HG02571 (cell line): Measurements from ENCODE around the gene PEF1.
"Not testable (repeated sequence)": the region's sequence is repeated elsewhere in the genome, so short reads cannot be mapped to it uniquely, and the experiment has no call there.

ENCODE experiments used
- ATAC-seq: cut with Tn5 transposase; IDR thresholded peaks from one replicate; pipeline ENCODE4 v1.9.1; 2021; ENCODE audit warnings: mild to moderate bottlenecking, moderate library complexity; ENCODE audit not compliant: unreplicated experiment

PEF1 gene

DNA sequence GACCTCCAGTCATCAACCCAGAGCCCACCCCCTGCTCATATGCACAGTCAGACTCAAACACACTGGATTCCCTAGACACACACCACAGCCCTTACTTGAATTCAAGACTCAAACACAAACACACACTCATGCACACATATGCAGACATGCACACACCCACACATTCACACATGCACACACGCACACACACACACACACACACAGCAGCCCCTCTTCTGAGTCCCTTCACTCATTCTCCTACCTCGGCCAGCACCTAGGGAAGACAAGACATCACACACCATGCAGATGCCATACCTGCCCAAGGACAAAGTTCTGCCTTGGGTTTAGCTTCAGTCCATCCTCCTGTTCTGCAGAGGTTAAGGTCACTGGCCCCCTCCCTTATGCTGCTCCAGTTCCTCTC, 28.7 kb downstream of the PEF1 start:
- ATAC-seq: no peak

DNA sequence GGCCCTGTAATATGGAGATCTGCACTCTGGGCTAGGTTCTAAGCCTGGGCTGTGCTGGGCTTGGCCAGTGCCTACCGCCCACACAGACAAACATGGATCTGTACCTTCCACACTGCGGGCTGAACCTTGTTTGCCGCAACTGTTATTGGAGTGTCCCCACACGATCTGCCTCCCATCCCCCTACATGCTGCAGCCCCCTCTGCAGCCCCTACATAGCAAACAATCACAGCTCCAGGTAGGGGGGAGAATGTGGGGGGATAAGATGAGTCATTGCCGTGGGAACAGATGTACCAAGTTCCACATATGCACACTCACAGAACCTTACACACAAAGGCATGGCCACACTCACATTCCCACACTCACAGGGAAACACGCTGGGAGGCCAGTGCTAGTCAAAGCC, 29.3 kb downstream of the PEF1 start:
- no peak for ATAC-seq

DNA sequence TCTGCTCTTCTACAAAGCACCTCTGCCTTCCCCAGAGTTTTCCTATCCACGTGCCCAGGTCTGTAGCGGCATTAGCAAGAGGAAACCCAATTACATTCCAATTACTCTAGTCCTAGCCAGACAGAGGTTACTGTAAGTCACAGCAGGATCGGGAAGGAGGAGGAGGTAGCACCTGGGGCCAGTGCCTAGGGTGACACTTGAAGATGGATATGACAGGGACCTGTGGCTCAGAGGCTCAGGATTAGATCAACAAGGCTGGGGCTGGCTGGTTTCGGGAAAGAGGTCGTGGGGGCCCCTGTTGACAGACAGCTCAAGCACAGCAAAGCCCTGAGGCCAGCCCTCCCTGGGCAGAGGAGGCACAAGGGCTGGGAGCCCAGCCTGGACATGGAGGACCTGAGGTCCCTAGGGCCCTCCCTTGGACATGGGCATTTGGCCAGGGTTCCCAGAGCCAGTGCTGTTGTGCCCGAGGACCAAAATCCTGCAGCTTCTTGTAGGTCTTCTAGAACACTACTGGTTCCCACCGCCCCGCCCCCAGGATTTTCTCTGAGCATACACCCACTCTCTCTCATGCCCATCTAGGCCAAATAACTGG, 30.2 kb downstream of the PEF1 start:
- ATAC-seq: no peak

DNA sequence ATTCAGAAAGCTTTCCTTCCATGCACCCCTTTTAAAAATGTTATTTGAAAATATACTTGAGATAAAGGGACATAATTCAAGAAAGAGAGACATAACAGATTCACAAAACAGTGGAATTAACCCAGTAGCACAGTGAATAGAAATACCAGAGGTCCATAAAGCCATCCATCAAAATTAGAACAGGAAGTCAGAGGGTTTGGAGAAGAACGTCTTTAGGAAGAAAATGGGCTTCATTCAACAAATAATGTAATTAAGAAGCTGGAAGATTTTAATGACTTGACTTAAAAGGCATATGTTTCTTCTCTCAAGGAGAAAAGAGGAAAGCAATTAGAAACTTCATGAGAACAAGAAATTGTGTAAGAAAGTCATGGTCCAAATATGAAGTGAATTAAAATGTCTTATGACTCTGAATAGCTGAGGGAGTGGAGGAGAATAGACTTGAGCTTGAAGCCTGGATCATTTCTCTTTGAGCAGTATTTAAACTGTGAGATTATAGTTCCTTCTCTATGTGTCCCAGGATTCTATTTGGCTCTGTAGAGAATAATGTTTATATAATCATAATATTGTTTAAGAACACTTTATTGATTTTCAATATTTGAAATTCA, 35.1 kb downstream of the PEF1 start:
- ATAC-seq: no peak

DNA sequence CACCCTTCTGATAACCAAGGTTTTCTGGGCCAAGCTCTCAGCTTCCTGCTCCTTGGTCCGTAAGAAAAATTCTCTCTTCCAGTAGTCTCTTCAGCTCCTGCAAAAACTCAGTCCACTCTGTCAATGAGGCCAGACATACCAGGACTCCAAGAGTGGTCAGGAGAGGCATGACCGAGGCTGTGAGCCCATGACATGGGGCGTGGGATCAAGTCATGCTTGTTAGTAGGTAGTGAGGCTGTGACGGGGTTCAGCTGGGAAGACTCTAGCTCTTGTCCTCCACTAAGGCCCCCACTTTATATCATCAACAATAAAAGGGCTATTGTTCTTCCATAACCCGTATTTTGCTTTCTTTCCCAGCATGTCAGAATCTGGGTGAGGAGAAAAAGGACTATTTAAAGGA, 37.3 kb downstream of the PEF1 start:
- ATAC-seq: no peak

DNA sequence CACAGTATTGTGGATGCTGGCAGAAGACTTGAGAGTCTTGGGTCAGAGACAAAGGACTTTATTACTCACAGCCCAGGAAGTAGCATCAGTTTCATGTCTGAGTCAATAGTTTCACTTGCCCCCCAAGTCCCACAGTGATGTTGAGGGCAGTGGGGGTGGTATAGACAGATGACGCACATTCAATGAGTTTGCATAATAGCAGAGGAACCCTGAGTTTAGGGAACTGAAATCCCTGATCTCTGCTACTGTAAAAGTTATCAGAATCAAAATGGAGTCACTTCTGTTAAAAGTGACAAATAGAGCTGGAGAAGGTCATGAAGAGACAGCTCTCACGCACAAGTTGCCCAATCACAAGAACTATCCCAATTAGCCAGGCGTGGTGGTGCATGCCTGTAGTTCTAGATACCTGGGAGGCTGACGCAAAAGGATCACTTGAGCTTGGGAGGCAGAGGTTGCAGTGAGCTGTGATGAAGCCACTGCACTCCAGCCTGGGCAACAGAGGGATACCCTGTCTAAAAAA, 38.7 kb downstream of the PEF1 start:
- peak; percentile 83 for ATAC-seq

DNA sequence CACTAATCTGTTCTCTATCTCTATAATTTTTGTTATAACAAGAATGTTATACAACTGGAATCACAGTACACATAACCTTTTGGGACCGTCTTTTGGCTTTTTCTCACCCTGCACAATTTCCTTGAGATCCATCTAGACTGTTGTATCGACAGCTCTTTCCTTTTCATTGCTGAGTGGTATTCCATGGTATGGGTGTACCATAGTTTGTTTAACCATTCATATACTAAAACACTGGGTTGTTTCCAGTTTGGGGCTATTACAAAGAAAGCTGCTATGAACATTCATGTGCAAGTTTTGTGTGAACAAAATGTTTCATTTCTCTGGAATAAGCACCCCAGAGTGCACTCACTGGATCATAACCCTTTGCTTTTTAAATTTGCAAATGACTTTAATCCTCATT, 42.6 kb downstream of the PEF1 start:
- ATAC-seq: no peak

DNA sequence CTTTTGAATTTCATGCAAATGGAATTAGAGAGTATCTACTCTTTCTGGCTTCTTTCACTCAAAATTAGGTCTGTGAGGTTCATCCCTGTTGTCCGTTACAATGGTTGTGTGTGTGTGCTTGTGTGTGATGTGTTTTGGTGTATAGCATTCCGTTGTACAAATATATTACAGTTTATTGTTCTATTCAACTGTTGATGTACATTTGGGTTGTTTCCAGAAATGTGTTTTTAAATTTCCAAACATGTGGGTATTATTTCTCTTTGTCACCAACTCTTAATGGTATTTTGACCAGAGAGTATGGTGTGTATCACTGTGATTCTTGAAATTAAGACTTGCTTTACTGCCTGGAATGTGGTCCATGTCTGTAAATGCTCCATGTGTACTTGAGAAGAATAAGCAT, 44.0 kb downstream of the PEF1 start:
- ATAC-seq: no peak

DNA sequence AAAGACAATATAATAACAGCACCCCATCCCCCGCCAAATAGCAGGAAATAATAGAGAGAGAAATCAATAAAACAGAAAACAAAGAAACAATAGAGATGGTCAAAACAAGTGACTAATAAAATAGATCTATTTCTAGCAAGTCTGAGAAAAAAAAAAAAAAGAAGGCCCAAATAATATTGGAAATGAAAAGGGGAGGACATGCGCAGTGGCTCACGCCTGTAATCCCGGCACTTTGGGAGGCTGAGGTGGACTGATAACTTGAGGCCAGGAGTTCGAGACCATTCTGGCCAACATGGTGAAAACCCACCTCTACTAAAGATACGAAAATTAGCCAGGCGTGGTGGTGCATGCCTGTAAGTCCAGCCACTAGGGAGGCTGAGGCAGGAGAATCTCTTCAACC, 45.7 kb downstream of the PEF1 start:
- no peak for ATAC-seq

DNA sequence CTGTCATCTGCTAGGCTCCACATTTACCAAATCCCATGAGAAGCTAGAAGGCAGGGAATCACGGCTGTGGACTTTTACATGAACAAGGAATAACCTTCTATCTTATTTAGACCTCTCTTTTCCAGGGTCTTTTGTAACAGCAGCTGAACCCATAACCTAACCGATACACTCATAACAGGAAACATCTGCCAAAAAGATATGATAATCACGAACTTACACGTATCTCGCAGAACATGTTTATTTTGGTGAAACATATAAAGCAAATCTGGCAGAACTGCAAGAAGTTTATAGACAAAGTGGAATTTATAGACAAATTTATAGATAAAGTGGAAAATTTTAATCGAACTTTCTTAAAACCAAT, 48.0 kb downstream of the PEF1 start:
- ATAC-seq: no peak

DNA sequence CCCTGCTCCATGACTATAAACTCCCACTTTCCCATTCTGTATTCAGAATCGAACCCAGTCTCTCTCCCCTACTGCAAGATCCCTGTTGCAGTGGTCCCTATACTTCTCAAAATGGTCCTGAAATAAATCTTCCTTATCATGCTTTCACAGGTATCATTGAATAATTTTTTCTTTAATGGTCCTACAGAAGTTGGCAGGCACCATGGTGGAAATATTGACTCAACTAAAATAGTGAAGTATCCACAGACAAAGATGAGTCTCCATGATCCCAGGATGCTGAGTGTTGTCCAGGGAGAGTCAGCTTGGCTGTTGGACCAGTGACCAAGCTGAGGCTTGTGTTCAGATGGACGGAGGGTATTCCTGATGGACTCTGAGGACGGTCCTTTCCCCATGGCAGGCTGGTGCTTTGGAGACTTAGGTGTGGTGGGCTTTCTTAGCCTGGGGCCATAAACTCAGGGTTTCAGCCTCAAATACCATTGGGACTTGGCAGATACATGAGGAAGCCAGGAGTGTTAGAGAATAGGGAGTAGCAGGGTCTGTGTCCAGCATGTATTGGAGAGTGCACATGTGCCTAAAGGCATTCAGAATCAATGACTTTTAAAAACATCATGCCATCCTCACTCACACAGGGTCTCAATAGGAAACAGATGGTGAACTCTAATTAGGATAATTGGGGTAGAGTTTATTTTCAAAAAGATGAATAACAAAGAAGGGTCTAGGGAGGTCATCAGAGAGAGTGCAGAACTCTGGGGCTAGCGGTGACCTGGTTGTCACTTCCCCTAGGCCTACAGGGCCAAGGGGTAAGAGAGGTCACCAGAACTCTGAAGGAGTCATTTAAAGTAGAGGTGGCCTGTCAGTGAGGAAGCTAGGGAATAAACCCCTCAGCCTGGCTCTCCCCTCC, 48.6 kb downstream of the PEF1 start:
- ATAC-seq: no peak

DNA sequence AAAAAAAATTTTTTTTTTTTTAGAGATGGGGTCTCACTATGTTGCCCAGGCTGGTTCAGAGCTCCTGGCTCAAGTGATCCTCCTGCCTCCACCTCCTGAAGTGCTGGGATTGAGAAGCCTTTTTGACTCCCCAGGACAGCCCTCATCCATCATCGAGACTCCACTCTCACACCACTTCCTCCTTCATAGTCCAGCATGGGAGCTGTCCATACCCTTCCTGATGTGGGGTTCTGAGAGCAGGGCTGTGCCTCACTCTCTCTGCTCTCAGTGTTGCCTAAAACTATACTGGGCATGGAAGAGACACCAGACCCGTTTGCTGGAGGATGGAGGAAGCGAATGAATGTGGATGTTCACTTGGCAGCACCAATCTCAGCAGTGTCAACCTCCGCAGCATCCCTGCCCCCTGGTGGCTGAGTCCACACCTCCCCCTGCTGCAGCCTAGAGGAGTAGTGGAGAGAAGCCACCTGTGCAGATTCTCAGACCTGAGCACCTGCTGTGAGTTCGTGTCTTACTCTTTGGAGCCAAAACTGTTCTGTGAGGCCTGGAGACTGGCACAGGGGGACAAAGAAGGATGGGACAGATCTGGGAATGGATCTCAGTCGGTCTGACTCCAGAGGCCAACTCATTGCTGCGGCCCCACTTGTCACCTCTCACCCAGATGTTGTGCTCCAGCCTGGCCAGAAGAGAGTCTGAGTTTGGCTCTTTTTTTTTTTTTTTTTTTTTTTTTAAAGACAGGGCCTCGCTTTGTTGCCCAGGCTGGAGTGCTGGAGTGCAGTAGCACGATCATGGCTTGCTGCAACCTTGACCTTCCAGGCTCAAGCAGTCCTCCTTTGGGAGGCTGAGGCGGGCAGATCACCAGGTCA, 50.7 kb downstream of the PEF1 start:
- ATAC-seq: no peak

DNA sequence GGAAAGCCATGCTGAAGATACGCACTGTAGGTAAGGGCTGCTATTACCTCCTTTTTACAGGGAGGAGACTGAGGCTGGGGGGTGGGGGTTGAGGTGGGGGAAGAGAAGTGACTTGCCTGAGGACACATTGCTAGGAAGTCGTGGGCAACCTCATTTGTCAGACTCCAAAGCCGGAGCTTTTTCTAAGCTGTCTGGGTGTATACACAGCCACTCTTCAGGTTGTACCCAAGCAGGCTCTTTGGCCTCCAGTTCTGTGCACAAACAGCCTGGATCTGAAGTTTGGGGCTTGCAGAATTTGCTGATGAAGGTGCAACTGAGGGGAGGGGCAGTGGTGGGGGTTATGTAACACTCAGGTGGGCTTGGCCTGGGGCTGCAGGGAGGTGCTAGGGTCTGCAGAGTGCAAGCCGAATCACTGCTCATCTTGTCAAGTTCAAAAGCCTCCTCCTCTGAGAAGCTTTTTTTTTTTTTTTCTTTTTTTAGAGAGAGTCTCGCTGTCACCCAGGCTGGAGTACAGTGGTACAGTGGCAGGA, 51.5 kb downstream of the PEF1 start:
- ATAC-seq: no peak

DNA sequence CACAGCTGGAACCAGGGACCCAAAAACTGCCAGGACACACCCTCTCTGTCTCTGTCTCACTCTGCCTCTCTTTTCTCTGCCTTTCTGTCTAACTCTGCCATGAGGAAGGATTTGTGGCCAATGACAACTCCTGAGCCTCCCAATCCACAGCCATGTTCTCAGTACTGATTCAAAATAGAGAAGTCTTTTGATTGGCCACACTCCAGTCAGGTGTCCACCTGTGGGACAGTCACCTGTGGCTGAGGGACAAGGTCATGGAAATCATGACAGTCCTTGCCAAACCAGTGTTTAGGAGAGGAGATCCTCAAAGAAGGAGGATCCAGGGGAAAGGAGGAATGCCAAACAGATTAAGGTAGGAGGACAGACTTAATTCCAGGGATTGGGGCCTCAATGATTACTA, 52.5 kb downstream of the PEF1 start:
- ATAC-seq: no peak

DNA sequence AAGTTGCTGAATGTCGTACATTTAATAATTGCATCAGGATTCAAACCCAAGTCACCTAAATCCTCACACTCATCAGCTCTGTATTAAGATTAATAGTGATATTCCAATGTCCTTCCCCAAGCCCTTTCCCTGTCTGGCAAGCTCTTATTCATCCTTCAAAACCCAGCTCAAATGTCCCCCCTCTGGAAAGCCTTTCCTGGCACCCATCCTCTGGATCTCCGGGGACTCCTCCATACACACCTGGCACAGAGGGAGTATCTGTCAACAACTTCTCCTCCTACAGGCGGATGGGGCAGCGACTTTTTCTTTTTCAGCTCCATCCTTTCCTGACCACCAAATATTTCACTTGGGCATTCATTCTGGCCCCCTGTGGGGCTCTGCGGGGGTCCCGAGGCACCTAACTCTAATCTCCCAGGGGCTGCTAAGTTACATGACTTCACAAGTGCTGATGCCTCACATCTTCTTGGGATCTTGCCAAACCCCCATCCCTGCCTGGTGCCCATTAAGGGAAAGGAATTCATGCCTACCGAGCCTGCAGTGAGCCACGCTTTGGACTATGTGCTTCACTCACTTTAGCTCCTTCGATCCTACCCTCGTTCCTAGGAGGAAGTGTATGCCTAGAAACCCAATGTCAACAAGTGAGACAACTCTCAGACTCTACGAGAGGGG, 53.1 kb downstream of the PEF1 start:
- ATAC-seq: no peak

DNA sequence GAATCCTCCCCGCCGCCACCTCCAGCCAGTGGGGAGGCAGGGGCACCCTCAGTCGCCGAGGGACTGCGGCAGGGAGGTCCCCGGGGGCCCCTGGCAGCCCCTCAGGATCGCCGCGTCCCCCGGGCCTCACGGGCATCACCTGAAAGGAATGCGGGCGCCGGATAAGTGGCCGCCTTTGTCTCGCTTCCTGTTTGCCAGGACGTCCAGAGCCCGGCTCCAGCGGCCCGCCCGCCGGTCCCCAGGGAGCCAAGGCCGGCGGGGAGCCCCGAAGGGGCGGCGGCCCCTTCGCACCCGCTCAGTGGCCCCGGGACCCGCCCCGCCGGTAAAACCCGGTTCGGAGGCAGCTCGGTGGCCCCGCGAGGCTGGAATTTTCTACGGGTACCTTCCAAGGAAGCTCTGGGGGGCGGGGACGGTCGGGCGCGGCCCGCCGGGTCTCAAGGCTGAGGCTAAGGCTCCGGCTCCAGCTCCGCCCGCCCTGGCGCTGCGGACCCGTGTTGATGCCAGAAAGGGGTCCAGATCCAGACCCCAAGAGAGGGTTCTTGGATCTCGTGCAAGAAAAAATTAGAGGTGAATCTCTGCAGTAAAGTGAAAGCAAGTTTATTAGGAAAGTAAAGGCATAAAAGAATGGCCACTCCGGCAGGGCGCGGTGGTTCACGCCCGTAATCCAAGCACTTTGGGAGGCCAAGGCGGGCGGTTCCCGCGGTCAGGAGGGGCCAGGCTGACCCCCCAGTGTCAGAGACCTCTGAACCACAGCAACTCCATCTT, 55.7 kb downstream of the PEF1 start:
- ATAC-seq: no peak

DNA sequence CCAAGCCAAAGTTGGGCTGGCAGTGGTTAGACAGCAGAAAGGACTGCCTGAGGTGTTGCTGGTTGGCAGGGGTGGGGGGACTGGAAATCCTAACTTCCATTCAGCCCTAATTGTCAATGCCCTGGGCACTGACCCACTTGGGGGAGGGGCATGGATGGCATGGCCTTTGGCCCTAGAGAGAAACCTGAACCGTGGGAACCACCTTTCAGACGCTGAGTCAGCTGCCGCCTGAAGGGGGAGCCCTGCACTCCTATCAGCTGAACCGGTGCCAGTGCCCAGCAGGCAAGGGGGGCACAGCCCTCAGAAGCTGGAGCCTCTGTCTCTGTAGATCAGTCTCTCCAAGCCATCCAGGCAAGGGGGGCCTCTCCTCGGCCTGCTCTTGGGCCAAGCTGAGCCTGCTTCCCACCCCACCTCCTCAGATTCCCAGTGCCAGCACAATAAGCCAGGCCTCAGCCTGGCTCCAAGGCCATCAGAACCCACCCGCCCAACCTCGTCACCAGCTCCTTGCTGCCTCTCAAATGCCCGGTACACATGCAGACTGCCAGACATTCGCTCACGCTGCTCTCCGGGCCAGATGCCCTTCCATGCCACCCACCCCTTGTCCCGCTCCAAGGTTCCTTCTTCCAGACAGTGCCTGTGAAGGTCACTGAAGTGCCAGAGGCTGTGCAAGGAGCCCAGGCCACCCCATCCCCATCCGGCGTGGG, 56.8 kb downstream of the PEF1 start:
- no peak for ATAC-seq

DNA sequence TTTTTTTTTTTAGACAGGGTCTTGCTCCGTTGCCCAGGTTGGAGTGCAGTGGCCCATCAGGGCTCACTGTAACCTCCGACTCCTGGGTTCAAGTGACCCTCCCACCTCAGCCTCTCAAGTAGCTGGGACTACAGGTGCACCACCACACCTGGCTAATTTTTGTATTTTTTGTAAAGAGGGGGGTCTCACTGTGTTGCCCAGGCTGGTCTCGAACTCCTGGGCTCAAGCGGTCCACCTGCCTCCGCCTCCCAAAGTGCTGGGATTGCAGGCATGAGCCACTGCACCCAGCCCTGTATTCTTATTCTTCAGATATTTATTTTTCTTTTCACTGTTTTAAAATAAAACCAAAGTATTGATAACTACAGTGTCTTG, 57.4 kb downstream of the PEF1 start:
- ATAC-seq: not testable (repeated sequence)
